Measurements from ENCODE around the gene AP3B1. TPM values are rescaled to one million over a fixed set of nuclear protein-coding genes. Genes with fewer than 3 reads are reported as not detected.

Gene AP3B1
- total and polyA plus RNA-seq, 2 donors from 2014 or later, result 49.3 to 53.2 TPM

DNA sequence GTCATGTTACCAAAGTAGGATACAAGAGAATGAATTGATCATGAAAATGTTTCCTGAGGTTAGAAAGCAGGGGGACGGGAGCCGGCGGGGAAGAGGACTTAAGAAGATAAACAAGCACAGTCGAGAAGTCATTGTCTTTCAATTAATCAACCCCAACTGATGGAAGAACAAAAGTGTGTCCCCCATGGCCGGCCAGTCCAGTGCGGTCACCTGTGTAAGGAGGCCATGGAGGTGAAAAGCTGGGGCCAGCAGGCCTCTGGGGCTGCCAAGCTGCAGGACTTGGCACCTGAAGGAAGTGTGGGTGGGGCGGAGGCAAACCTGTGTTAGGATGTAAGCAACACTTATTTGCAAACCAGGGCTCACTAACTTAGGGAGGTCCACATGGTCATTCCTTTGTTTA lies 295.1 kb downstream of the AP3B1 start:
- no peaks in the 10 kb centered on the region for H3K36me3 ChIP-seq (ENCODE audit: control insufficient read depth in 2 of 3, insufficient read depth in 3 of 3, low read length in 3 of 3)
- intact Hi-C loops (cut with DNase I), result no loop called here
- DNase-seq (no peak), FAIRE-seq (no peak)
- no peak overlapping the region for H3K27ac ChIP-seq (ENCODE audit: low read depth in 2 of 2, low read length in 2 of 2)
- no peak overlapping the region for H3K9ac ChIP-seq (ENCODE audit: low read length in 3 of 3)
- no peaks in the 10 kb centered on the region for H3K9me3 ChIP-seq (ENCODE audit: control insufficient read depth in 2 of 3, insufficient read depth in 1 of 3, low read length in 3 of 3)
- peaks cover 0 to 2% (median 0%) of the 10 kb centered on the region in 3 donors for H3K4me1 ChIP-seq (ENCODE audit: control insufficient read depth in 2 of 3, insufficient read depth in 2 of 3, low read depth in 1 of 3, low read length in 3 of 3)
- H3K27me3 ChIP-seq (ENCODE audit: control insufficient read depth, insufficient read depth, low read length), result no peaks in the 10 kb centered on the region
- TF ChIP-seq CTCF (IDR thresholded peaks at IDR 0.05; ENCODE audit: borderline replicate concordance, extremely low read depth, insufficient read depth), result no peak
- no peak overlapping the region for H3K4me3 ChIP-seq (ENCODE audit: low read length in 3 of 3)

DNA sequence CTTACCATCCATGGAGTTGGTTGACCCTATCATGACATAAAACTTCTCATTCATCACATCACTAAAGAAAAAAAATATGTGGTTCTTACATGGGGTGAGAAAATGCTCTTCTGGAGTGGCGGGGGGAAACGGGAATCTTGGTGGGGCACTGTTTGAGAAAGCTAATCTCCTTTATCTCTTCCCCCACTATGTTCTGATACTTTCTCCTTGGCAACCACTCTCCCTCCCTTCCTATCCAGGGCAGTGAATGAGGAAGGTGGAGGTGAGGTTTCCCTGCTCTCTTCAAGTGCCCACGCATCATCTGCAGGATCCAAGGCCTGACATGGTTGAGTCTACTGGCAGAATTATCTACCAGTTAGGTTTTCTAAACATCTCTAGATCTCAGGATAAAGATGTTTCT lies 297.6 kb downstream of the AP3B1 start:
- TF ChIP-seq CTCF (IDR thresholded peaks at IDR 0.05; ENCODE audit: borderline replicate concordance, extremely low read depth, insufficient read depth), result no peak
- no peak overlapping the region for H3K27ac ChIP-seq (ENCODE audit: low read depth in 2 of 2, low read length in 2 of 2)
- no peaks in the 10 kb centered on the region for H3K9me3 ChIP-seq (ENCODE audit: control insufficient read depth in 2 of 3, insufficient read depth in 1 of 3, low read length in 3 of 3)
- intact Hi-C loops (cut with DNase I), result no loop called here
- DNase-seq (no peak), FAIRE-seq (no peak)
- no peaks in the 10 kb centered on the region for H3K27me3 ChIP-seq (ENCODE audit: control insufficient read depth, insufficient read depth, low read length)
- H3K4me3 ChIP-seq (ENCODE audit: low read length in 3 of 3), result no peak overlapping the region
- H3K9ac ChIP-seq (ENCODE audit: low read length in 3 of 3), result no peak overlapping the region
- no peaks in the 10 kb centered on the region for H3K36me3 ChIP-seq (ENCODE audit: control insufficient read depth in 2 of 3, insufficient read depth in 3 of 3, low read length in 3 of 3)
- H3K4me1 ChIP-seq (ENCODE audit: control insufficient read depth in 2 of 3, insufficient read depth in 2 of 3, low read depth in 1 of 3, low read length in 3 of 3), result peaks cover 0 to 4% (median 0%) of the 10 kb centered on the region in 3 donors

DNA sequence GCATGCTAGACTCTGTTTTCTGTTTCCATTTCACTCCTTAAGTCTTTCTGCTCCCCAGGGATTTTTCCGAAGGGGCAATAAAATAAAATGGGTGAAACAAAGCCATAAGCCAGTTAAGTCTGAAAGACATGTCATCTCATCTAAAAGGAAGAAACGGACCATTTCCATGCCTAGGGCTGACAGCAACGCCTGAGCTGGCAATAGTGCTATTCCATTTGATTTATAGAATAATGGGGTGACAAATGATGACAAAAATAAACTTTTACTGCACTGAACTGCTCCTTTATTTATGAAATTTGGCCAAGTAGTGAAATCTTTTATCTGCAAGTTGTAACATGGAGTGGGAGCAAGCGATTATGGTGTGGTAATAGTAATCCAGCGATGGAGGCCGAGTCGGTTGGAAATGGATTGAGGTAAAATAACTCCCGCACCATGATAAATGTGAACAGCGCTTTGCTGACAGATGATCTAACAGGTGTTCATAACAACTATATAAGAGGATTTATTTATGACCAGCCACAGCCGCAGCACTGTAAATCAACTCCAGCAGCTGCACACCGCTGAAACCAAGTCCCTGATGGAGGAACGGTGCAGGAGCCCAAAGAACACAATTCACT lies 298.6 kb downstream of the AP3B1 start:
- peaks cover 0 to 4% (median 0%) of the 10 kb centered on the region in 3 donors for H3K4me1 ChIP-seq (ENCODE audit: control insufficient read depth in 2 of 3, insufficient read depth in 2 of 3, low read depth in 1 of 3, low read length in 3 of 3)
- intact Hi-C loops (cut with DNase I), result no loop called here
- no peak overlapping the region for H3K4me3 ChIP-seq (ENCODE audit: low read length in 3 of 3)
- no peak overlapping the region for H3K9ac ChIP-seq (ENCODE audit: low read length in 3 of 3)
- peak in 2 of 5 donors; percentile 53 to 62 for DNase-seq
- H3K27ac ChIP-seq (ENCODE audit: low read depth in 2 of 2, low read length in 2 of 2), result no peak overlapping the region
- no peaks in the 10 kb centered on the region for H3K9me3 ChIP-seq (ENCODE audit: control insufficient read depth in 2 of 3, insufficient read depth in 1 of 3, low read length in 3 of 3)
- H3K27me3 ChIP-seq (ENCODE audit: control insufficient read depth, insufficient read depth, low read length), result no peaks in the 10 kb centered on the region
- no peaks in the 10 kb centered on the region for H3K36me3 ChIP-seq (ENCODE audit: control insufficient read depth in 2 of 3, insufficient read depth in 3 of 3, low read length in 3 of 3)
- TF ChIP-seq CTCF (IDR thresholded peaks at IDR 0.05; ENCODE audit: borderline replicate concordance, extremely low read depth, insufficient read depth), result no peak
- FAIRE-seq, result no peak

GRCh38 chr5:77994943-77995342 lies 299.6 kb downstream of the AP3B1 start:
- Histone ChIP-seq H3K4me1 (ENCODE audit: control insufficient read depth in 2 of 3, insufficient read depth in 2 of 3, low read depth in 1 of 3, low read length in 3 of 3) (peaks cover 0 to 4% (median 0%) of the 10 kb centered on the region in 3 donors), H3K4me3 (ENCODE audit: low read length in 3 of 3) (no peak overlapping the region), H3K9ac (ENCODE audit: low read length in 3 of 3) (no peak overlapping the region), H3K9me3 (ENCODE audit: control insufficient read depth in 2 of 3, insufficient read depth in 1 of 3, low read length in 3 of 3) (no peaks in the 10 kb centered on the region), H3K36me3 (ENCODE audit: control insufficient read depth in 2 of 3, insufficient read depth in 3 of 3, low read length in 3 of 3) (no peaks in the 10 kb centered on the region), H3K27me3 (ENCODE audit: control insufficient read depth, insufficient read depth, low read length) (no peaks in the 10 kb centered on the region), H3K27ac (ENCODE audit: low read depth in 2 of 2, low read length in 2 of 2) (no peak overlapping the region)
- peak in 2 of 5 donors; percentile 51 to 78 for DNase-seq
- intact Hi-C loops (cut with DNase I), result no loop called here
- TF ChIP-seq CTCF (IDR thresholded peaks at IDR 0.05; ENCODE audit: borderline replicate concordance, extremely low read depth, insufficient read depth), result no peak
- no peak for FAIRE-seq
